Subcutaneous abdominal adipose tissue (tissue), 5 donors: ENCODE data around the gene TNXB.
"Not testable (repeated sequence)": the region's sequence is repeated elsewhere in the genome, so short reads cannot be mapped to it uniquely, and the experiment has no call there.

Experiments
- H3K27ac ChIP-seq: one replicate; pipeline ENCODE4 v1.7.0; 2013; ENCODE audit warnings: low read depth, mild to moderate bottlenecking, inconsistent platforms, low read length, moderate library complexity
- H3K27me3 ChIP-seq, 5 donors: one replicate each; pipeline ENCODE4 v1.7.0; 2013; ENCODE audit warnings: low read length in 5 of 5, inconsistent platforms in 1 of 5; ENCODE audit not compliant: control insufficient read depth in 5 of 5, insufficient read depth in 4 of 5
- H3K36me3 ChIP-seq, 5 donors: one replicate each; pipeline ENCODE4 v1.7.0; 2013; ENCODE audit warnings: low read length in 5 of 5; ENCODE audit not compliant: control insufficient read depth in 5 of 5, insufficient read depth in 5 of 5
- H3K4me1 ChIP-seq, 5 donors: one replicate each; pipeline ENCODE4 v1.7.0; 2013; ENCODE audit warnings: low read length in 5 of 5, mild to moderate bottlenecking in 3 of 5, moderate library complexity in 1 of 5; ENCODE audit not compliant: control insufficient read depth in 5 of 5, insufficient read depth in 5 of 5
- H3K4me3 ChIP-seq, 5 donors: one replicate each; pipeline ENCODE4 v1.7.0; 2013; ENCODE audit warnings: low read length in 5 of 5, low read depth in 1 of 5
- H3K9ac ChIP-seq, 5 donors: one replicate each; pipeline ENCODE4 v1.7.0; 2013; ENCODE audit warnings: low read length in 5 of 5, mild to moderate bottlenecking in 4 of 5, moderate library complexity in 3 of 5
- H3K9me3 ChIP-seq, 5 donors: one replicate each; pipeline ENCODE4 v1.7.0; 2013; ENCODE audit warnings: low read length in 5 of 5; ENCODE audit not compliant: control insufficient read depth in 5 of 5
- donor health status: healthy.
- donor health status: healthy.
- donor health status: healthy.
- donor health status: healthy.
- donor health status: healthy.

Gene TNXB

DNA sequence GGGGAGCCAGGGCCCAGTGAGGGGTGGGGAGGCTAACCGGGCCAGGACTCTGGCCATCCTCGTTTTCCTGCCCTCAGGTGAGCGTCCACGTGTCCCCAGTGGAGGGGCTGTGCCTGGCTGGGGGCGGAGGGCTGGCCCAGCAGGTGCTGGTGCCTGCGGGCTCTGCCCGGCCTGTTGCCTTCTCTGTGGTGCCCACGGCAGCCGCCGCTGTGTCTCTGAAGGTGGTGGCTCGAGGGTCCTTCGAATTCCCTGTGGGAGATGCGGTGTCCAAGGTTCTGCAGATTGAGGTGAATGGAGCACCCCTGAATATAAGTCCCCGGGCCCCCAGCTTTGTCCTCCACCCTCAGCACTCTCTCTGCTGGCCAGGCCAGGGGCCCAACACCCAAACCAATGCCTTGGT, 114.7 kb downstream of the TNXB start:
- not testable (repeated sequence) for H3K9ac ChIP-seq, H3K4me3 ChIP-seq, H3K36me3 ChIP-seq, H3K27ac ChIP-seq, H3K9me3 ChIP-seq, H3K27me3 ChIP-seq, H3K4me1 ChIP-seq
